Endodermal cell (in vitro differentiated cells): ENCODE data around the gene PLPPR2. TPM values are rescaled to one million over a fixed set of nuclear protein-coding genes. Genes with fewer than 3 reads are reported as not detected.
A peak's percentile ranks its signal among the peaks of the same experiment; 100 is the strongest.
"Not testable (repeated sequence)": the region's sequence is repeated elsewhere in the genome, so short reads cannot be mapped to it uniquely, and the experiment has no call there.

Experiments
- DNase-seq: peaks from one replicate; pipeline ENCODE4 v3.0.0-alpha.2; 2017
- H3K27ac ChIP-seq: 2 replicates; pipeline ENCODE4 v1.5.1; 2013; ENCODE audit warnings: mild to moderate bottlenecking, low read depth, low read length, moderate library complexity
- H3K27me3 ChIP-seq: 2 replicates; pipeline ENCODE4 v1.6.1; 2013; ENCODE audit warnings: mild to moderate bottlenecking, low read length, moderate library complexity; ENCODE audit not compliant: insufficient read depth, control insufficient read depth, poor library complexity, severe bottlenecking
- H3K36me3 ChIP-seq: 2 replicates; pipeline ENCODE4 v1.7.0; 2013; ENCODE audit warnings: mild to moderate bottlenecking, low read length, moderate library complexity; ENCODE audit not compliant: control insufficient read depth, insufficient read depth
- H3K4me1 ChIP-seq: one replicate; pipeline ENCODE4 v1.7.0; 2013; ENCODE audit warnings: low read length; ENCODE audit not compliant: control insufficient read depth, insufficient read depth
- H3K4me3 ChIP-seq: 2 replicates; pipeline ENCODE4 v1.5.1; 2013; ENCODE audit warnings: mild to moderate bottlenecking, low read length, moderate library complexity
- H3K9ac ChIP-seq: 2 replicates; pipeline ENCODE4 v1.6.1; 2013; ENCODE audit warnings: mild to moderate bottlenecking, low read length, moderate library complexity; ENCODE audit not compliant: poor library complexity, severe bottlenecking; ENCODE audit errors: extremely low read depth
- H3K9me3 ChIP-seq: 2 replicates; pipeline ENCODE4 v1.6.1; 2013; ENCODE audit warnings: mild to moderate bottlenecking, low read length, moderate library complexity; ENCODE audit not compliant: control insufficient read depth
- H3K27ac Mint-ChIP-seq: 2 replicates; pipeline ENCODE4 v1.8.0; 2020; ENCODE audit warnings: mixed read lengths
- H3K27me3 Mint-ChIP-seq: 2 replicates; pipeline ENCODE4 v1.8.0; 2021; ENCODE audit warnings: mild to moderate bottlenecking, mixed read lengths; ENCODE audit not compliant: insufficient read depth
- H3K36me3 Mint-ChIP-seq: 2 replicates; pipeline ENCODE4 v1.8.0; 2020; ENCODE audit warnings: low read depth, mixed read lengths
- H3K4me1 Mint-ChIP-seq: 2 replicates; pipeline ENCODE4 v1.8.0; 2020; ENCODE audit warnings: mixed read lengths
- H3K4me3 Mint-ChIP-seq: 2 replicates; pipeline ENCODE4 v1.8.0; 2020; ENCODE audit warnings: mild to moderate bottlenecking, moderate library complexity, mixed read lengths
- H3K9me3 Mint-ChIP-seq: 2 replicates; pipeline ENCODE4 v1.8.0; 2020; ENCODE audit warnings: mild to moderate bottlenecking, mixed read lengths
- CTCF ChIP-seq: fragments of 200-600 bp; sonication (generic); conservative IDR thresholded peaks from 2 replicates; pipeline ENCODE4 v1.5.0; 2021; ENCODE audit warnings: antibody characterized with exemption, mild to moderate bottlenecking
- WGBS, 2 experiments: methylation state at CpG; one replicate each; pipeline versions ENCODE4 v1.1.5 to v1.1.7; 2013; ENCODE audit warnings: missing lambda C conversion rate in 2 of 2, mixed read lengths in 1 of 2; ENCODE audit not compliant: insufficient coverage in 1 of 2, insufficient read length in 1 of 2; 5-methylcytosine and 5-hydroxymethylcytosine counted together
- total RNA-seq, 2 donors: library from RNA; stranded (reverse); fragmentation: NEBNext Ultra II Directional in 1 of 2; extraction: Animal tissue kit (Norgen Biotek cat#: 25700) in 1 of 2; gene quantifications; 2 replicates in 1 of 2; 3 replicates in 1 of 2; pipeline ENCODE4 v1.2.1, GENCODE V29; 2021

Gene PLPPR2
- total RNA-seq, 2 donors from 2014 or later, result 3.1 to 6.8 TPM

- no peaks in the 10 kb centered on the region for H3K27me3 ChIP-seq
- H3K9me3 ChIP-seq, result no peaks in the 10 kb centered on the region
- no peak overlapping the region for H3K27ac Mint-ChIP-seq
- H3K4me1 Mint-ChIP-seq, result peaks cover 12% of the 10 kb centered on the region
- no peak for DNase-seq
- no peak for TF ChIP-seq CTCF
- H3K36me3 Mint-ChIP-seq, result peaks cover 1% of the 10 kb centered on the region
- peaks cover 17% of the 10 kb centered on the region for H3K27me3 Mint-ChIP-seq
- peaks cover 3% of the 10 kb centered on the region for H3K4me1 ChIP-seq
- H3K4me3 ChIP-seq, result no peak overlapping the region
- H3K27ac ChIP-seq, result no peak overlapping the region
- no peak overlapping the region for H3K9ac ChIP-seq
- H3K9me3 Mint-ChIP-seq, result peaks cover 11% of the 10 kb centered on the region
- peak overlapping the region; percentile 88 for H3K4me3 Mint-ChIP-seq
- 84 to 86% methylated on average over 7 of the region's 7 CpGs for WGBS, 2 experiments
- H3K36me3 ChIP-seq, result no peaks in the 10 kb centered on the region
These were observed 7.6 kb upstream of the PLPPR2 start for GRCh38 chr19:11347546-11348039.

GRCh38 chr19:11349171-11349570 lies 6.1 kb upstream of the PLPPR2 start:
- Histone ChIP-seq H3K9ac (no peak overlapping the region), H3K27me3 (no peaks in the 10 kb centered on the region), H3K27ac (no peak overlapping the region), H3K9me3 (no peaks in the 10 kb centered on the region), H3K4me3 (no peak overlapping the region), H3K4me1 (peaks cover 3% of the 10 kb centered on the region), H3K36me3 (no peaks in the 10 kb centered on the region)
- no peak for TF ChIP-seq CTCF
- Mint-ChIP-seq H3K4me3 (no peak overlapping the region), H3K27me3 (peaks cover 24% of the 10 kb centered on the region), H3K4me1 (peaks cover 12% of the 10 kb centered on the region), H3K9me3 (peaks cover 11% of the 10 kb centered on the region), H3K27ac (no peak overlapping the region), H3K36me3 (no peaks in the 10 kb centered on the region)
- 85 to 91% methylated on average over 3 to 4 of the region's 4 CpGs for WGBS, 2 experiments
- DNase-seq, result no peak

GRCh38 chr19:11354102-11354501 lies 1.1 kb upstream of the PLPPR2 start:
- not testable (repeated sequence) for DNase-seq, H3K36me3 ChIP-seq, H3K9me3 ChIP-seq, H3K27ac Mint-ChIP-seq, H3K27ac ChIP-seq, H3K36me3 Mint-ChIP-seq, H3K4me3 ChIP-seq, H3K4me1 ChIP-seq, H3K27me3 ChIP-seq, H3K4me3 Mint-ChIP-seq, H3K9ac ChIP-seq, H3K4me1 Mint-ChIP-seq, H3K9me3 Mint-ChIP-seq
- H3K27me3 Mint-ChIP-seq, result peaks cover 57% of the 10 kb centered on the region
- 89 to 98% methylated on average over 4 of the region's 4 CpGs for WGBS, 2 experiments

- no peak overlapping the region for H3K9ac ChIP-seq
- H3K27me3 Mint-ChIP-seq, result peaks cover 69% of the 10 kb centered on the region
- no peak for TF ChIP-seq CTCF
- H3K4me1 Mint-ChIP-seq, result peaks cover 4% of the 10 kb centered on the region
- H3K9me3 Mint-ChIP-seq, result no peaks in the 10 kb centered on the region
- H3K4me3 Mint-ChIP-seq, result peak overlapping the region; percentile 44
- H3K36me3 Mint-ChIP-seq, result no peaks in the 10 kb centered on the region
- WGBS, 2 experiments, result 63 to 85% methylated on average over 2 to 6 of the region's 6 CpGs
- H3K27ac ChIP-seq, result no peak overlapping the region
- DNase-seq, result no peak
- no peak overlapping the region for H3K27ac Mint-ChIP-seq
- no peaks in the 10 kb centered on the region for H3K36me3 ChIP-seq
- H3K27me3 ChIP-seq, result peaks cover 10% of the 10 kb centered on the region
- no peaks in the 10 kb centered on the region for H3K4me1 ChIP-seq
- no peaks in the 10 kb centered on the region for H3K9me3 ChIP-seq
- H3K4me3 ChIP-seq, result peak overlapping the region; percentile 71
These were observed 804 bp downstream of the PLPPR2 start for GRCh38 chr19:11356074-11356397.
